NCI-H774 (cell line): ENCODE data around the gene CRIP2.

Source experiments
- DNase-seq: peaks from one replicate; lab custom pipeline; 2025; lab: John Stamatoyannopoulos, UW

Gene CRIP2

DNA sequence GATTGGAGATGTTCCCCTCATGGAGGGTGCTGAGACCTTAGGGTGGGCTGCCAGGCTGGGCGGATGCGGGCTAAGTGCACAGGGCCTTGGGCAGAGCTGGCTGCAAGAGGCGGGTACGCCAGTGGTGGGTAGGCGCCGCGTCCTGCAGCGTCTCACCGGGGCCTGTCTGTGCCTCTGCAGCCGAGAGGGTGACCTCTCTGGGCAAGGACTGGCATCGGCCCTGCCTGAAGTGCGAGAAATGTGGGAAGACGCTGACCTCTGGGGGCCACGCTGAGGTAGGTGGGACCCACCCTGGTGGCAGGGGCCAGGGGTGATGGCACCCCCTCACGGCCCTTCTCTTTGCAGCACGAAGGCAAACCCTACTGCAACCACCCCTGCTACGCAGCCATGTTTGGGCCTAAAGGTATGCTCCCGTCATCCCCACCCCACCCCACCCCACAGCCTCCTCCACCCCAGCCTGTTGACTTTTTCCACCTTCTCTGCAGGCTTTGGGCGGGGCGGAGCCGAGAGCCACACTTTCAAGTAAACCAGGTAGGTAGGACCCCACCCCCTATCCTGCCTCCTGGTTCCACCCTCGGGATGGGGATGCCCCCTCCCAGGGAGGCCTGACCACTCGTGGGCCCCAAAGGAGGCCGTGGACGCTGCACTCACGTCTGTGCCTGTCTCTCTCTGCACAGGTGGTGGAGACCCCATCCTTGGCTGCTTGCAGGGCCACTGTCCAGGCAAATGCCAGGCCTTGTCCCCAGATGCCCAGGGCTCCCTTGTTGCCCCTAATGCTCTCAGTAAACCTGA, 13.6 kb downstream of the CRIP2 start:
- no peak for DNase-seq

- DNase-seq = no peak
These were observed 14.3 kb downstream of the CRIP2 start for GRCh38 chr14:105488781-105489541.

GRCh38 chr14:105489542-105490266, 15.1 kb downstream of the CRIP2 start:
- peak; percentile 74 for DNase-seq

DNA sequence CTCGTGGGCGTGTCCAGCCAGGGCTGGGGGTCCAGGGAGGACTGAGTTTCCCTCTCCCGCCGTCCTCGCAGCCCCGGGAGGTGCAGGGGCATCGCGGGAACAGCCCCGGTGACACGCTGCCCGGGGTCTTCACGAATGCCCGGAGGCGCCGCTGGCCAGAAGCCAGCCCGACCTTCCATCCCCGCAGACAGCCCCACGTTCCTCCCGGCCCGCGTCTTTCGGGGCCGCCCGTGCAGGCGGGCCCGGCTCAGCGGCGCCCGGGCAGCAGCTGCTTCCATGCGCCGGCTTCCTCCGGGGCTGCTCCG, 15.6 kb downstream of the CRIP2 start:
- DNase-seq = no peak

DNA sequence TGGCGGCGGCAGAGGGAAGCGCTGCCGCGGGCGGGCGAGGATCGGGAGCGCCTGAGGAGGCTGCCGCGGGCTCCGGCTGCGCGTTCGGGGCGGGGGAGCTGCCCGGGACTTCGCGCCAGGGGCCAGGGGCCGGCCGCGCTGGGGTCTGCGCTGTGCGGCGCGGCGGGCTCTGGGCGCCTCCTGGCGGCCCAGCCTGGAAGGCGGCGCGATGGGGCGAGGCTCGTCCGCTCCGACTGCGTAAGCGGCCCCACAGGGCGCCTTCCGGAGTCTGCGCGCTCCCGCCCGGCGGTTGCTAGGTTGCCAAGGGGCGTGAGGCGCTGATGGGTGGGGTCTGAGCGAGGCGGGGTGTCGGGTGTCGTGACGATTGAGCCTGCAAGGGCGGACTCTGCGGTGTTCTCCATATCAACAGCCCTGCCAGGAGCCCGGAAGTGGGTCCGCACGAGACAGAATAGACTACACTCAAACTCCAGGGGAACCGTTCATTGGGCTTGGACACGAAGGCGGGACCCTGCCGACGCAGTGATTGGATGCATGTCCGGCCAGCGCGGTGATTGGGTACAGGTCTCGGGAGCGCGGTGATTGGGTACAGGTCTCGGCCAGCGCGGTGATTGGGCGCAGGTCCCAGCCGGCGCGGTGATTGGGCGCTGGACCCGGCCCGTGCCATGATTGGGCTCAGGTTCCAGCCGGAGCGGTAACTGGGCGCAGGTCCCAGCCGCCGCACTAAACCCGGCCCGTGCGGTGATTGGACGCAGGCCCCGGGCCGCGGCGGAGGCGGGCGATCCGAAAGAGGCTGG, 16.1 kb downstream of the CRIP2 start, which contains the start of gene TEDC1:
TSS of gene TEDC1 (plus strand) at position 675 of the 794 bp plus-strand sequence. CDS start 130 bp downstream, outside the sequence.
- peak; percentile 99 for DNase-seq

- DNase-seq = peak; percentile 70
These were observed 16.8 kb downstream of the CRIP2 start for GRCh38 chr14:105491366-105491973.

DNA sequence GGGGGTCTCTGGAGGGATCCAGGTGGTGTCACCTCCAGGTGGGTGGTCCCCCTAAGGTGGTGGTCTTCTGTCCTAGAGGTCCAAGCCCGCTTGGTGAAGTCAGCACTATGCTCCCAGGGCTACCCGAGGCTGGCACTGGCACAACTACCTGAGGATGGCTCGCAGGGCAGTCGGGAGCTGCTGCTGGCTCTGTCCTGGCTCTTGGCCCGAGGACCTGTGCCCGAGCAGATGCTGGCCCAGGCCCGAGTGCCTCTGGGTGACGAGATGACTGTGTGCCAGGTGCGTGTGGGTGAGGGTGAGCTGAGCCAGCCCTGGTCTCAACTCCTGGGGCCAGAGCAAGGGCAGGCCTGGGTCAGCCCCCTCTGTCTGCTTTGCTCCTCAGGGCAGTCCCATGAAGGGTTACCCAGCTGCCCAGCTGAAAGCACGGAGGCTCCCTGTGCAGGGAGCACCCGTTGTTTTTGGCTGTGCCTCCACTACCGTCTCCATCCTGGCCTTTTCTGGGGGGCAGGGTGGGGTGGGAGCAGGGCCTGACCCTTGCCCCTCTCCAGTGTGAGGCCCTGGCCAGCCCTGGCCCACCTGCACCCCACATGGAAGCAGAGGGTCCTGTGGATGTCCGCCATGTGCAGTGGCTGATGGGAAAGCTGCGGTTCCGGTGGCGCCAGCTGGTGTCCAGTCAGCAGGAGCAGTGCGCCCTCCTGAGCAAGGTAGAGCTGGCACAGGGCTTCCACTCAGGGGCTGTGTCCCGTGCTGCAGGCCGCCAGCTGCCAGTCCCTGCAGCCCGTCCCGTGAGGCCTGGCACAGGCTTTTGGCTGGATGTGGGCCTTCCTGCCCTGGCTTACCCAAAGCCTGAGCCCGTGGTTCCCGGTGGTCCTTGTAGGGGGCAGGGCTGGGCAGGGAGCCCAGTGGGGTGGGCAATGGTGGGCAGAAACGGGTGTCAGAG, 17.7 kb downstream of the CRIP2 start:
- DNase-seq = no peak

- DNase-seq = no peak
These were observed 18.6 kb downstream of the CRIP2 start for GRCh38 chr14:105492971-105493871.

DNA sequence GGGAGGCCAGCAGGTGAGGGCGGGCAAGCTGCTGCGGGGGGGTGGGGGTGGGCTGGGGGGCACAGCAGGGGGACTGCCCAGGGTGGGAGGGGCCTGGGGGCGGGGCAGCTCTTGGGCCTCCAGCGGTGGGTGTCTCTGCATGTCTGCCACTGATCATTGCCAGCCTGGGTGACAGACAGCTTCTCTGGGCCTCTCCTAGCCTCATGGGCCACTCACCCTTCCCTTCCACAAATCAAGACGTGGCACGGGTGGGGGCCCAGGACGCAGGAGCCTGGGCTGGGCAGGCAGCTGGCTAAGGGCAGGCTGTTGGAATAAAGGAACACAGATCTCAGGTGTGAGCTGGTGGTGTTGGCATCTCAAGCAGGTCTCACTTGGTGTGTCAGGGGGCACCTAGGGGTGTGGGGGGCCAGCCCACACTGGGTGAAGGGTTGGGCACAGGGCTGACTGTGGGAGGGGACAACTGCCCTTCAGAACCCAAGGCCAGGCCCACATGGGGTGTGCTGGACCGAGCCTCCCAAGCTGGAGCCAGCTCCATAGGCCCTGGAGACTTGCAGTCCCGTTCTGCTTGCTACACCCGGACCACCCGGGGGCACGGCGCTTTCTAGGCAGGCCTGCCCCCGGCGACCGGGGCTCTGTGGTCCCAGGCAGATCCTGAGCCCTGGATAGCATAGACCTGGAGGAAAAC, 19.4 kb downstream of the CRIP2 start:
- DNase-seq = no peak

DNA sequence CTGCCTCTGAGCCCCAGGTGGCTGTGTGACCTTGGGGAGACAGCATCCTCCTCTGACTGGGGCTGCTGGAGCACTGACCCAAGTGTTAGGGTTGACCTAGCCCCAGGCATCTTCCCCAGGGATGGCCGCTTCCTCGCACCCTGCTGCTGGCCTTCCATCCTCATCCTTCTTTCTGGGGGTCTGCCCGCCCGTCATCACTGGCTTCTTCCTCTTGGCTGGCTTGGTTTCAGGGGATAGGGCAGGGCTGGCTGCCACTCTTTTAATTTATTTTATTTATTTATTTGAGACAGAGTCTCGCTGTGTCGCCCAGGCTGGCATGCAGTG, 19.9 kb downstream of the CRIP2 start:
- DNase-seq = no peak

GRCh38 chr14:105495101-105495989, 20.7 kb downstream of the CRIP2 start:
- DNase-seq = no peak

DNA sequence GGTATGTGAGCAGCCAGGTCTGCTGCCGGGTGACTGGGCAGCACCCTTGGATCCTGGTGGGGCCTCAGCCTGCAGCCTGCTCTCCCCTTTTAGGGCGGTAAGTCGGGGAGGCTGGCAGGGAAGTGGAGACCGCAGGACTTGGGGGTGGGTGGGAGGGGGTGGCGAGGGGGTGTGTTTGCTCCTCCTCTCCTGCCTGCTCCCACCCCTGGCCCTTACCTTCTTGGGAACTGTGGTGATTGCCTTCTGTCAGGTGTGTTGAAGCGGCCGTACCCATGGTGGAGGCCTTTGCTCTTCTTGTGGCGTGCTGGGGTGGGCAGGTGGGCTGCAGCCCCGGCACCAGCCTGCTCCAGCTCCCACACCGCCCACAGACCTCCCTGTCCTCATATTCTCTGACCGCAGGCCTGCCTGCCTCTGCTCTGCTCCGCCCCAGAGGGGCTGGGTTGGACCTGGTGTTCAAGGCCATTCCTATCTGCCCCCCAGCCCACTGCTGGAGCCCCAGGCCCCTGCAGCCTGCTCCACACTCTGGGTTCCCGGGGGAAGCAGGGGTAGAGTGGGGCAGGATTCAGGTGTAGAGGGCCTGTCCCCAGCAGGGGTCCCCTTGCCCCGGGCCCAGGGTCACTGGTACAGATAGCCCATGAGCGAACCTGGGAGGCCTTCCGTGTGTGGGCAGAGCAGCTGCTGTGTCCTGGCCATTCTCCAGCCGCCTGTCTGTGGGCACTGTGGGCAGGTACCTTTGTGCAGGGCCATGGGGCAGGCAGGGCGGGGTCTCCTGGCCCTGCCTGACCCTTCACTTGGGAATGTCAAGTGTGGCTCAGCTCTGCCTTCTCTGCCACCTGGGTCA, 21.6 kb downstream of the CRIP2 start:
- DNase-seq = no peak

DNA sequence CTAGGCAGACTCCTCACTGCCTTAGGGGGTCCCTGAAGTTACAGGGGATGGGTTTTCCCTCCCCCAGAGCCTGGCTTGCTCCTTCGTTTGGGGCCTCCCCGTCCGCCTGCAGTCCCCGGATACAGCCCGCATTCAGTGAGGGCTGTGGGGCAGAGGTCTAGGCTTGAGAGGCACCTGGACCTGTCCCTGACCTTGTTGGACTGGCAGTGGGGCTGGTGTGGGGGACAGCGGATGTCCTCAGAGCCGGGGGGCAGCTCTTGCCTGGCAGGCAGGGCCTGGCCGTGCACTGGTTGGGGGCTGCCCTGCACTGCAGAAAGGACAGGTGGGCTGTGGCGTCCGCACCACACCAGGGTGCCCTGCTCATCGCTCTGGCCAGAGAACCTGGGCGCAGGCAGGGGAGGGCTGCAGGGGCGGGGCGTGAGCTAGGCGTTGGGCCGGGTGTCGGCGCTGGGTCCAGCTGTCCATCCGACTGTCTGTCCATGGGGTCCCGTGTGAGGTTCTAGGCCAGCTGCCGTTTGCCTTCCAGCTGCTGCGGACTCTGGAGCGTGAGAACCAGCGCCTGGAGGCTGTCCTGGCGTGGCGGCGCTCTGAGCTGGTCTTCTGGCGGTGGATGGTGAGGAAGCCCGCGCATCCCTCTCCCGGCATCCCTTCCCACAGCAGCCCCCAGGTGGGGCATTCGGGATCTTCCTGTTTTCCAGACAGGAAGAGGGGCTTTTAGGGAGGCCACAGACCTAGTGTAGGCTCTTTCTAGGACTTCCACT, 22.4 kb downstream of the CRIP2 start:
- no peak for DNase-seq

GRCh38 chr14:105497671-105498429, 23.2 kb downstream of the CRIP2 start:
- DNase-seq = no peak
